CD4-positive, alpha-beta T cell treated with Interleukin-15 for 4 hours (primary cell): Measurements from ENCODE around the gene GRID1.

Source experiments
- DNase-seq: peaks from one replicate; pipeline ENCODE4 v3.0.0-alpha.2; 2020; ENCODE audit warnings: low spot score

GRID1 gene

DNA sequence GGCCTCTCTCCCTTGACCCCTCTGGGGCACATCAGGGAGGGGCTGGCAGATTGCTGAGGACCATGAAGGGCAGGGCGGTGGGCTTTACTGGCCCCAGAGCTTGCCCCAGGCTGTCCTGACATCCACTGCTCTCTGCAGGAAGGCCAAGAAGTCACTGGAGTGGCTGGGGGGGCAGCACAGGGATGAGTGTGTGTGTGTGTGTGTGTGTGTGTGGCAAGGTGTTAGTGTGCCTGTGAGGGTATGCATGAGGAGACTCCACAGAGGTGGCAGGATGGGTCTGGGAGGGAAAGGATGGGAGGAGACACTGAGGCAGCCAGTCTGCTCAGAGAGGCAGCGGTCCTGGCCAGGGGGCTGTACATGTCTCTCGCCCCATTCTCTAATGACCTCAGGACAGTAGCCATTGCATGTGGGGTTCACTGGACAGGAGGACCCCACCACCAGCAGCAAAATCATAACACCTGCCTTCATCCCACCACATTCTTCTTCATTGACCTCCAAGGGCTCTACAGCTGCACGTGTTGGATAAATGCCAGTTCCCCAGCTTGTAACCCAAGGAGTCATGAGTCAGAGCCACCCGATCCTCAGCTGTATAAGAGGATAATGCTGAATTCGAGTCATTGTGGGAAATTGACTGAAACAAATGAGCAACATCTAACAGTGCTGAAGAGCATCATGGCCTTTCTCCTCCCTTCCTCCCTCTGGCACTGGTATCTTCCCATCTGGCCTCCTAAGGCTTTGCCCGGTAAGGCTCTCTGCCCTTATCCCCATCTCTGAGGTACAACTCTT, 720.5 kb downstream of the GRID1 start:
- no peak for DNase-seq

DNA sequence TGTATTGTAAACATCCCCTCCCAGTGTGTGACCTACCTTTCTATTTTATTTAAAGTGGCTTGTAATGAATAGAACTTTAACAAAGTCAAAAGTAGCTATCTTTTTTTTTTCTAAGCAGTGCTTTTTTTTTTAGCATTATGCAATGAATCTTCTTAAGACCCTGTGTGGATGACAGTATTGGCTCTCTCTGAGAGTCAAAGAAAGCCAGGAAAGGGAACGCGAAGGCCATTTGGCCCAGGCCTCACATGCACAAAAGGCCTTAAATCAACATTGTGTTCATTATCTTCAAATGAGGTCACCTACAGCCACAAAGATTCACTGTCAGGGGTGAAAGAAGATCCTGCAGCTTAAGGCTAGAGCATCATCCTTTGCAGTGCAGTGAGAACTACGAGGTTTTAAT, 721.5 kb downstream of the GRID1 start:
- no peak for DNase-seq

DNA sequence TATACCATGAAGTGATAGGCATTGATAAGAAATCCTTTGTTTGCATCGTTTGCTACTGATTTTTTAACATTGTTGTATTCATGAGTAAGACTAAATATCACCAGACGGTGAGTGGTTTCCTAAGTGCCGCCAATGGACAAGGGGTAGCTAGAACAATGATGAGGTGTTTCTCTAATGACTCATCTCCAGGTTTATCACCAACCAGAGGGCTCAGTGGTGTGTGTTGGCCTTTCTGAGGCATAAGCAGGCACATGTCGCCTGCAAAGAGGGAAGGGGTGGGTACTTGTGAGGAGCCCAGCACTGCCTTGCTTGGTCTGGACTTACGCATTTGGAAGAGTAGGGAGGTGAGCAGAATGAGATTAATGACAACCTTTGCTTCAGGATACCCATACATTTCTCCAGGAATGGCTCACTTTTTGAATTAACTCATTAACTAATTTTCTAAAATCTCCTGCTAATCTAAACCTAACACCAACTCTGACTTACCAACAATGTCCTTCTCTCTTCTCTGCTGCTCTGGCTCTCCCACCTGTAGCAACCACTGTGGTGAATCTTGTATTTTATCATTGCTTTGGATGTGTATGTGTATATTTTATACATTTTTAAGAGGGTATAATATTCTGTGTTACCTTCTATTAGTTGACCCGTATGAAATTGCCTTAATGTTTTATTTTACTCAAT, 722.6 kb downstream of the GRID1 start:
- no peak for DNase-seq

DNA sequence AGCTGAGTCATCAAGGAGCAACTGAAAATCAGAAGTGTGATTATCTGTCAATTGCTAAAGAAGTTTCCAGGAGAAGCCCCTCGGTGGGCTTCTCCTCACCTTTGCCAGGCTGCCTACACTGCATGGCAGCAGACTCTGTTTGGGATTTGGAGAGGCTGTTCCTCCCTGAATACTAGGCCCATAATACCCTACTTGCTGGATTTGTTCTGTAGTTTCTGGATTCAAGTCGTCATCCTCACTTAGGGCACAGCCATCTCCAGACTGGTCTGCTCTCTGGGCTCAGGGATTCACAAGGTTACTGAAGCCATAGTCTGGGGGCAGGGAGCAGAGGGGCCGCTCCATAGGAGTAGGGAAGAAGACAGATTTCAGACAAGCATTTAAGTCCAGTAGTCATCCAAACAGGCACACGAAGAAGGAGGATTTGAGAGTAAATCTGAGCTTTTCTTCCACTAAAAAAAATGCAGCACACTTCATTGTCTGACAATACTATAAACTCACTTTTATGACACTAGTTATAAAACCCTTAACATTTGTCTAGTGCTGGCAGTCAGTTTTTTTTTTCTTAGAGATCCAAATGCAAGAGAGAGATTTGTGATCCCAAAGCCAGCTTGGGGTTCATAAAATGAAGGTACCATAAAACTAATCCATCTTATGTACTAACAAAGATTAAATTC, 723.3 kb downstream of the GRID1 start:
- DNase-seq = no peak

DNA sequence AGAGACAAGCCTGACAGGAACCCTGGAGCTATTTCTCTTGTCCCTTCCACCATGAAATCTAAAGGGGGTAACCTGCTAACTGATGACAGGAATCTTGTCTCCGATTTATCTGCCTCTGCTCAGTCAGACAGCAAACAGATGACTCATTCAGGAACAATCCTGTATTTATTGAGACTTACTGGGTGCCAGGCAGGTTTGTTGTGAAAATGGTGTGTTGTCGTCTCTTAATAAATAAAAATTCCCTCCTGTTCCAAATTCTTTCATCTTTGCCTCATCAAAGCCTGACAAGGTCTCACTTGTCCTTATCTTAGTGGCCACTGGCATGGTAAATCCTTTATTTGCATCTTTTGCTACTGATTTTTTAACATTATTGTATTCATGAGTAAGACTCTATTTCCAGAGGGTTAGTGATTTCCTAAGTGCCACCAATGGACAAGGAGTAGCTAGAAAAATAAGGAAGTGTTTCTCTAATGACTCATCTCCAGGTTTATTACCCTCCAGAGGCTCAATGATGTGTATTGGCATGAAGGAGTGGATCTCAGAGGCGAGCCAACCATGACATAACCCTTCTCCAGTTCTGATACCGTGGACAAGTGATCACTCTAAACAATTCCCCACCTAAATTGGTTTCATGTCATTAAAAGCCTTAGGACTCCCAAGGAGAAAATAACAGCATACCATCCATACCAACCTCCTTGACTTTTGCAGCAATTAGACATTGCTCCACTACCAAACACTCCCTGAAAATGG, 724.0 kb downstream of the GRID1 start:
- no peak for DNase-seq

DNA sequence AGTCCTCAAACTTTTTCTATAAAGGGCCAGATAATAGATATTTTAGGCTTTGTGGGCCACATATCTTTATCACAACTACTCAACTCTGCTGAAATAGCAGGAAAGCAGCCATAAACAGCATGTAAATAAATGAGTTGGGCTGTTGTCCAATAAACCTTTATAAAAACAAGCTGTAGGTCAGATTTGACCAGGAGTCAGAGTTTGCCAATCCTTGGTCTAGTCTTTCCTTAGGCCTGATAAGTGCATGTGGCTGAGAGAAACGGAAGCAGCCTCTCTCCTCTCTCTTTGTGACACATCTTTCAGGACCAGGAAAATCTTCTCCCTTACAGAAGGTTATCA, 724.5 kb downstream of the GRID1 start:
- DNase-seq = no peak

DNA sequence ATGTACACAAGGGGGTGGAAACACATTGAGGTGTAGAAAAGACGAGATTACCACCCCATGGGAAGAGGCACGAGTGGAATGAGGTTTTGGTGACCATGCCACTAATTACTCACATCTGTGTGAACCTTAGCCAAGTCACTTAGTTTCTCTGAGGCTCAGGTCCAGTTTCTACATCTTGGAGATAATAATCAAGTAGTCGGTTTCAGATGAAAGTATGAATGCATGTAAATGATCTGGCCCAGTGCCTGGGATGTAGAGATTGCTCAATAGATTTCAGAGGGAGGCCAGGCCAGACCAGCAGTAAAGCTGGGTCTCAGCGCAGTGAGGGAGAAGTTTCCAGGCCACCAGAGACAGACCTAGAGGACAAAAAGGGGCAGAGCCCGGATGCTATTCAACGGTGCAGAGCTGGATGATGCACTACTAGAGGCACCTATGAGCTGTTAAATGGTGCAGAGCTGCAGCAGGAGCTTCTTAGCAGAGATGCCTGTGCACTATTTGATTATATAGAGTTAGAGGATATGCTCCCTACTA, 725.1 kb downstream of the GRID1 start:
- no peak for DNase-seq

DNA sequence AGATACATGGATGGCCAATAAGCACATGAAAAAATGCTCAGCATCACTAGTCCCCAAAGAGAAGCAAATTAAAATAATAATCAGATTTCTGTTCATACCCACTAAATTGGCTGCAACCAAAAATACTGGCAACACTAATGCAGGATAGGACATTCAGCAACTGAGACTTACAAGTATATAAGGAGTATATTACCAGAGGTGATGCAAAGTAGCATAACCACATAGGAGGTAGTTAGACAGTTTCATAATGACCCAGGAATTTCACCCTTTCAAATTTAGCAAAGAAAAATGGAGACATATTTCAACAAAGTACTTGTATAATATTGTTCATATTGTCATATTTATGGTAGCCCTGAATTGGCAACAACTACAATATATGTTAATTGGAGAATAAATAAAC, 727.8 kb downstream of the GRID1 start:
- DNase-seq = no peak

DNA sequence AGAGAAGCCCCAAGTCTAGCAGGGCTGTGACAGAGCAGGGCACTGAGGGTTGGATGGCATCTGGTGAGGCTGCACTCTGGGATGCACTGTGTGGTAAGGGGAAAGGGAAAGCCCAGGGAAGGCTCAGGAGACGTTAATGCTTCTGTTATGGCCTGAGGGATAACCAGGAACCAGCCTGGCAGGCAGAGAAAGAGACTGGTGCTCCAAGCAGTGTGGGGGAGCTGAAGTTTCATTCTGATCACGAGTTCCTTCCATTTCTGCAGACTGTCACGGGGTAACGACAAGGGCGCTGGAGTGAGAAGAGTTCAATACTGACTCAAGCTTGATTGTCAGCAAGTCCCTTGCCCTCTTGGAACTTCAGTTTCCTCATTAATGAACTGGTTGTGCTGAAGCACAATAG, 730.9 kb downstream of the GRID1 start:
- DNase-seq = no peak

DNA sequence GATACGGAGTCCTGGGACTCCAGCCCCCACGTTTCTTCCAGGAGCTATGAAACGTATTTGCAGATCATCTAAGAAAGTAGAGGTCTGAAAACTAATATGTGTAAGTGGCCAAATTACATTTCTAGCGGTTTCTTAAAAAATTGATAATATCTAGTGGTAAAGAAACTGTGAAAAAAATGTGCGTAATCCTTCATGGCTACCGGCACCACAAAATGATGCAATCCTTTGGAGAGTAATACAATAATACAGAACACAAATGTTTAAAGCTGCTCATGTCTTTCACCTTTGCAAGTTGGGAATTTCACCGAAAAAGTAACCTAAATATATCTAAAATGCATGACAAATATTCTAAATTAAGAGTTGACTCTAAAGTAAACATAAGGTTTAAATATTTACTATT, 742.1 kb downstream of the GRID1 start:
- DNase-seq = no peak

DNA sequence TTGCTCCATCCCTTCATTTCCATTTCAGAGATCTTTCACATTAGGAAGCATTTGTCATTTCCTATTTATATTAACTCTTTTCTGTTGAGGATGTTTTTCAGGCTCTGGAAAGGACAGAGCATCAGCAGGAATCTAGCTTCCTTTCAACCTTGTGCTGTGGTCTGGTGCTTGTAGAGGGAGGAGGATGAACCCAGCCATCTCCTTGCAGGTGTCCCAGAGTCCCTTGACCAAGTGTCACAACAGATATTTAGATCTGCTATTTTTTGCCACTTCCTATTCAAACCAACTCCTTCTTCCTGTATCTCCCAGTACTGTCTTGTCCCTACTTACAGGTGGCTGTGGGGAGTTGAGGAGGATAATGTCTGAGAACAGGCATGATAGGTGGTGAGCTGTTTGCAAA, 742.8 kb downstream of the GRID1 start:
- no peak for DNase-seq

DNA sequence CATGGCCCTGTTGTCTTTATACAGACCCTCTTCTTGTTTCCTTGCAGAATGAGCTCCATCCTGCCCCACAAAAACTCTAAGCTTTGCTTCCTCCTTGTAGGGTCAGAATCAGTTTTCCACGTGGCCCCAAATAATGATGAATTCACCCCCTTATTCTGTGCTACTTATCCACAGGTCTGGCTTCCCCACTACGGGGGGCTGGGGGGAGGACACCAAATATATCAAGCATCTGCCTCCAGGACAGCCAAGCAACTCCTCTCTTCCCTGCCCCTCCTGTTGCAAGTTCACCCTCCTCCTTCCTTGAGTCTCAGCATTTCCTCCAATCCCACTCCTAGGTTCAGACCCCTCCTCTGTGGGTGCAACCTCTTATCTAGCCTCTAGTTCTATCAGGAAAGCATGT, 743.3 kb downstream of the GRID1 start:
- no peak for DNase-seq

DNA sequence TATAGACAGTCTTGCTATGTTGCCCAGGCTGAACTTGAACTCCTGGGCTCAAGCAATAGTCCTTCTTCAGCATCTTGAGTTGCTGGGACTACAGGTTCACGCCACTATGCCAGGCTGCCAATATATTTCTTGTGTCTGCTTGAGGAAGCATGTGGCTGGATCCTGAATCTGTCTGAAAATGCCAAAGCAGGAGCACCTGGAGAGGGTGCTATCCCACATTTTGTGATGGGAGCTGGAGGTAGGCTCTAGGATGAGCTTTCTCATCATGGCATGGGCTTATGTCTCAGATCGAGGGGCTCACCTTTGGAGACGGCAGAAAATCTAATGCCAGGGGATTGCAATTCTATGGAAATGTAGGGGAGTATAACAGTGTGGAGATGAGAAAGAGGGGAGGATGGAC, 744.2 kb downstream of the GRID1 start:
- no peak for DNase-seq

DNA sequence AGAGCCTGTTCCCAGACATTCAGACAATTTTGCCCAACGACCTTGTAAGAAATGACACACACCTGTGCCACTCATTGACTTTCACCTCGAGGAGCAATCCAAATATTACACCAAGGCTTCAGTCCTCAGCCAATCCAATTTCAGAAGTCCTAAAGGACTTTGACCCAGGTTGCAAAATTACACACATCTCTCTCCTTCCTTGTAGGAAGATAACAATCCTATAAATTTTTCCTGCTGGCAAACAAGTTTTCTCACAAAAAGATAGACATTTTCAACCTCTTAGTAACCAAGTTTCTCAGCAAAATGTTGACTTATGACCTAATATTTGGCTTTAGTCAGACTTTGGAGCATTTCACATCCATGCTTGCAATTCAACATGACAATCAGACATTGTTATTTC, 745.0 kb downstream of the GRID1 start:
- DNase-seq = no peak

DNA sequence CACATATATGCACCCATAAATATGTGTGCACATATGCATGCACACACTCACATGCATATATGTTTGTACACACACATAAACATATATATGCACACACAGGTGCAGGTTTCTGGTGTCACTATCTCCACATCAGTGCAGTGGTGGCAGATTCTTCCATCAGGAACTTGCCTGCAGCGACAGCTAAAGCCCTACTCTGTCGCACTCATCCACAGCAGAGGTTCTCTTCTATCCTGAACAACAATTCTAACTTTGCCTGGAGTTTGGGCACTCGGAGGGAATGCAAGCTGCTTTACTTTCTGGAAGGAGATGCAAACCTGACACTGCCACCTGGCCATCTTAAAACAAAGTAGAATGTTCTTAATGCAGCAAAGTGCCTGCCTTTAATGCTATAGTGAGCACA, 745.8 kb downstream of the GRID1 start:
- no peak for DNase-seq

DNA sequence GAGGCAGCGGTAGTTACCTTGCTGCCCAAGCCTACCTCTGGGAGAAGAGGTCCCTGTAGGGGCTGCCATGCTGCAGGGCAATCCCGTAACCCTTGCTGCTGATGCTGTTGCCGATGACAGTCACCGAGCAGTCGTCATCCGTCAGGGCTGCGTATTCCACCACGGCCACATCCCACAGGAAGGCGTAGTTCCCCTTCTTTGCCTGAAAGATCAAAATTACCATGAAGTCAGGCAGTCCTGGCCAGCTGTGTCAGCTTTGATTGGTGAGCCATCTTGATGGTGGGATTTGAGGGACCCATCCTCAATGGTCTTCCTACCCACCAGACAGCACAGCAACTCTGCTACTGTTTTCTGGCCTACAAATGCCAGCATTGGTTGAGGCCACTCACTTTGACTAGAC, 746.8 kb downstream of the GRID1 start:
- no peak for DNase-seq

DNA sequence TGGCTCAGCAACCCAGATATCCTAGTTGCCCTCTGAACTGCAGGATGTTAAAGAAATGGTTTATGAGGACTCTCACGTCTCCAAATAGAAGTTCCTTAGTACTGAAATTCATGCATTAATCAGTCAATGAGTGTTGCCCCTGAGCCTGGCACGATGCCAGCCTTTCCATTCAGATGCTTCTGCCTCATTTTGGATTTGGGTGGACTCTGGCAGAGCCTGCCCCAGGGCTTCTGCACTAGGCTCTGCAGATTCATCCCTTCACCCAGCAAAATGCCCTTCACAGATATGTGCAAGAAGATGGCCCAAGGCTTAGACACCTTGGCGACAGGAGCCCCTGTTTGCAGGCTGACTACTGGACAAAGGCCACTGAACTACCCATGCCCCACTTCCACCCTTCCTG, 747.8 kb downstream of the GRID1 start:
- DNase-seq = no peak

DNA sequence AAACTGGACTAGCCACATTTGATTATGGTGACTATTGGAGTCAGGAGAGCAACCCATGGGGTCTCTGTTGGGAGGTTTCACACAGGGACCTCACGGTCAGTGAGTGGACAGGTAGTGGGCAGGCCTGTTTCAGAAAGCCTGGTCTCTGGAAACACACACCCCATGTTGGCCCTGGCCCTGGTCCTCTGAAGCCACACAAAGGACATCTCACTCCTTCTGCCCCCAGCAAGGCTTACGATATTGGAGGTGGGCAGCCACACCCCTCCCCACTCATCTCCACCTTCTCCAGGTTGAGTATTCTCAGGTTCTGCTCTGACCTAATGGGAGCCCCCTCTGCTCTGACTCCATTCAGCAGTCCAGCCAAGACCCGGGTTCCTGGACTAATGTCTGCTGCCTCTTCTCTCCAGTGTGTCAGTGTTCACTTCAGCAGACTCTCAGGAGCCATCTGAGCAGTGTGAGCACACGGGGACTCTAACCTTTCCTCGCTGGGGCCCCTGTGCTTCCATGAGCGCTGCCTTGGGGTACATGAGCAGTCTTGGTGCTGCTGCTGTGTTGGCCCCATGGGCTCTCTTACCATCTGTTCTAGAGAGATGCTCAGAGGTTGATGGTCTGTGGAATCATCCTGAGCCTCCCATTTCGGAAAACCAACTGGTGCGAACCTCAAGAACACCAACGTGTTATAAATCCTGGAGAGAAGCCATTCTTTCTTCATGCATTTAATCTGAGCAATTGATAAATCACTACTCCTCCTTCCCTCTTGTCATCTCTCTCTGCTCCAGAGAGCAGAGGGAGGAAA, 748.6 kb downstream of the GRID1 start:
- DNase-seq = no peak

DNA sequence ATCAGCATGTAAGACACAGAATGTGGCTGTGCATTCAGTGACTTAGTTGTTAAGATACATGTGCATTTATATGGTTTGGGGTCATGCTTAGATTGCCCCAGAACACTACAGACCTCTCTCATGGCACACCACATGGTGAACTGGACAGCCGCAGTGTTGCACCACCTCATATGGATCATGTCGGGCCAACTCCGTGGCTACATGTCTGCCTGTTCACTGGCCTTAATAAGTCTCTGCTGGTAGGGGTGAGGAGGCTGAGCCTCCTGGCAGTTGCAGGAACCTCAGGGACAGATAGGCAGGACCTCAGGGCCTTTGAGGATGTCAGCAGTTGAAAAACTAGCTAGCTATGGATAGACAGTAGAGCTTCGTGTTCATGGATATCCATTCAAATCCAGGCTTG, 751.0 kb downstream of the GRID1 start:
- DNase-seq = no peak

DNA sequence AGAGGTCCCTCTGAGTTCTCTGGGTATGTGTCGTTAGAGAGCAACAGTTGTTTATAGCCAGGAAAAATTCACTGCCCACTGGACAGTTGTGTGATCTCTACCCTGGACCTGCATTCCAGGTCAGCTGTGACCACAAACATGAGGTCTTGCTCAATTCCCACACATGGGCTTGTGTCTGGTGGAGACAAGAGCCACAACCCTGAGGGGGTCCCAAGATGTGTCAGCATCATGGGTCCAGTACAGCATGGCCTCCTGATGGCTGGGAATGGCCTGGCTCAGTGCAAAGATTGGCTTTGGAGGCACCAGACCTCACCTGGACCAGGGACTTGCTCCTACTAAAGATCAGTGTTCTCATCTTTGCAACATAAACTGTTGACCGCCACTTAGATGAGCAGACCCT, 751.6 kb downstream of the GRID1 start:
- DNase-seq = no peak

DNA sequence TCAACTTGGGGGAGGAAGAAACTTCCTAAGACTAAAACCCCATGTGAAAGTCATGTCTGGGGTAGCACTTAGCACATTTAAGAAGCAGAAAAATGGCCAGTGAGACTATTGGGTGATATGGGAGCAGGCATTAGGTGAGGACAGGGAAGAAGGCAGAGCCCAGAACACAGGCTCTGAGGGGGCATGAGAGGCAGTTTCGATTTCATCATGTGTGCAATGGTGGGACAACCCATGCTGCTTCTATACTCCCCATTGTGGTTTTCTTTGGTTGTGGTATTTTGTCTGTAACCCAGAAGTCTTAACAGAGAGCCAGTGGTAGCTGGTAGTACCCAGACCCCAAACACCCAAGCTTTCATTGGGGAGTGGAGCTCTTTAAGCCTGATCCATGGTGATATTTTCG, 752.0 kb downstream of the GRID1 start:
- no peak for DNase-seq

DNA sequence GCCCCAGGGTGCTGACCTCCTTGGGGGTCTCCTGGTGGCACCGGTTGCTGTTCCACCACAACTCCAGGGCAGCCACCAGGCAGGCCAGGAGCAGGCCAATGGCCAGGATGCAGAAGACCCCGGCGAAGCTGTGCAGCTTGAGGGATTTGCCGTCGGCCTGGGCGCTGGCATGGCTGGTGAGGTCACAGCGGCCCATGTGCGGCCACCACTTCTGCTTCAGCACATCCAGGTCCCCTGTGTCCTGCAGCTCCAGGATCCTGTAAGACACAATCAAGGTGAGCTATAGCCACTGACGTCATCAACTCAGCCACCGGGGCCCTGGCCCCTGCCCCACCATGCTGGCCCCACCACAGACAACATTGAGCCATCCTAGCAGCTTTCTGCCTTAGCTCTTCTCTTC, 753.2 kb downstream of the GRID1 start:
- no peak for DNase-seq
